Activated CD8-positive, alpha-beta memory T cell treated with anti-CD3 and anti-CD28 coated beads for 48 hours (primary cell): Measurements from ENCODE around the gene SPOCD1.

Experiments used
- DNase-seq, 3 experiments: peaks; one replicate each; pipeline ENCODE4 v3.0.0-alpha.2; 2020; ENCODE audit warnings: low read depth in 2 of 3, low spot score in 2 of 3

SPOCD1 gene

DNA sequence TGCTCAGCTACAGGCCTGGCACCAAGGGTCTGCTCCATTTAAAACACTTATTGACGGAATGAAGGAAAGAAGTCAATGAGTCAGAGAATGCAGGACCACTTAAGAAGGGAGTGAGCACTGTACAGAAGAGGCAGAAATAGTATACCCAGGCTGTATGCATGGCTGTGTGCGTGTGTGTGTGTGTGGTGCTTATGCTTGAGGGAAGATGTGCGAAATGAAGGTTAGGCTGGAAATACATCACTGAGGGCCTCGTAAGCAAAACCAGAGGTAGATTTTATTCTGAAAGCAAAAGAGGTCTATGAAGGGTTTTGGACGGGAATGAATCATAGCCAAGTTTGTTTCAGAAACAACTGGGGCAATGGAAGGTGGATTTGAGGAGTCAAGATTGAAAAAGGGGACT is 42.0 kb downstream of the SPOCD1 start:
- DNase-seq = no peak

DNA sequence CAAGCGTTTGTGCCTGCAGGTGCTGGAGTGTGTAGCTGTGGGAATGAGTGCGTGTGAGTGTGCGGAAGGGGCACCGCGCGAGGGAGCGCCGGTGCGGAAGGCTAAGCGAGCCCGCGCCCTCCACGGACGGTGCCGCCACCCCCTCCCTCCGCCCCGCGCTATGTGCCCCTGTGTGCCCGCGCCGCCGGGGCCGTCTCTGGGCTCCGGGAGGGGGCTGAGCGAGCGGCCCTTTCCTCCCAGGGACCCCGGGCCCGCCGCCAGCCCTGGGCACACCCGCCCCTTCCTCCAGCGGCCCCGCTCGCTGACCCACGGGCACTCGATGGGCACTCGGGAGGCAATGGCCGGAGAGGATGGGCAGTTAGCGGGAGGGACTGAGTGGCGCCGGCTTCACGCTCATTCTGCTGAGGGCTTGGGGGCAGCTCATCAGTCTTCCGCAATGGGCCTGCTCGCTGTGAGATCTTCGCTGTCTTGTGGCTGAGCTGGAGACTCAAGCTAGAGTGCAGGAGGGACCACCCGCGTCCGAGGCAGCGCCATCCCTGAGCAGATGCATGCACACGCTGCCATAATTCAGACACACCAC is 43.1 kb downstream of the SPOCD1 start:
- DNase-seq = no peak

DNA sequence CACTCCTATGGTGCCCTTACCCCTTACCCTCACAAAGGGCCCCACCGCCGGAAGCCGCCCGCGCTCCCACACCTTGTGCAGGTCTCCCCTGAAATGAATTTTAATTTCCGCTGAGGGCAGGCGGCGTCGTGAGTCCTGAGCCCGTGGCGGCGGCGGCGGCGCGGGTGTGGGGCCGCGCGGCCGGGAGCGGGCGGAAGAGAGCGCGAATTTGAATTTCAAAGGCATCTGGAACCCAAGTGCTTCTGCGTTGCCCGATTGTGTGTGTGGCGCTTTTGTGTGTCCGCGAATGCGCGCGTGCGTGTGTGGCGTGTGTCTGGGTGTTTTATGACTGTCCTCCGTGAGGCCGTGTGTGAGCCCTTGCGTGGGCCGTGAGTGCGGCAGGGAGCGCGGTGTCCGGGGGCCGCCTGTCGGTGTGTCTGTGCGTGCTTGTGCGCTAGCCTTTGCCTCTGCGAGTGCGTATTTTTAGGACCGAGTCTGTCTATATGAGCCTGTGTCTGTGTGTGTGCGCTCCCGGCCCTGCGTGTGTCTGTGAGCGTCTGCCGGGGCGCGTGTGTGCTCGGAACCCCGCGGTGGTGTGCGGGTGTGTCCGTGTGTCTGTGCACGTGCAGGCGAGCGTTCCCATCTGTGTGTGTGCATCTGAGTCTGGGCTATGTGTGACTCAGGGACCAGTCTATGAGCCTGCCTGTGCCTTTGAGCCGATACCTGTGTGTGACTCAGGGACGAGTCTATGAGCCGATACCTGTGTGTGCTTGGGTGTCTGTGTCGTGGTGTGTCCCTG is 43.7 kb downstream of the SPOCD1 start:
- no peak for DNase-seq

DNA sequence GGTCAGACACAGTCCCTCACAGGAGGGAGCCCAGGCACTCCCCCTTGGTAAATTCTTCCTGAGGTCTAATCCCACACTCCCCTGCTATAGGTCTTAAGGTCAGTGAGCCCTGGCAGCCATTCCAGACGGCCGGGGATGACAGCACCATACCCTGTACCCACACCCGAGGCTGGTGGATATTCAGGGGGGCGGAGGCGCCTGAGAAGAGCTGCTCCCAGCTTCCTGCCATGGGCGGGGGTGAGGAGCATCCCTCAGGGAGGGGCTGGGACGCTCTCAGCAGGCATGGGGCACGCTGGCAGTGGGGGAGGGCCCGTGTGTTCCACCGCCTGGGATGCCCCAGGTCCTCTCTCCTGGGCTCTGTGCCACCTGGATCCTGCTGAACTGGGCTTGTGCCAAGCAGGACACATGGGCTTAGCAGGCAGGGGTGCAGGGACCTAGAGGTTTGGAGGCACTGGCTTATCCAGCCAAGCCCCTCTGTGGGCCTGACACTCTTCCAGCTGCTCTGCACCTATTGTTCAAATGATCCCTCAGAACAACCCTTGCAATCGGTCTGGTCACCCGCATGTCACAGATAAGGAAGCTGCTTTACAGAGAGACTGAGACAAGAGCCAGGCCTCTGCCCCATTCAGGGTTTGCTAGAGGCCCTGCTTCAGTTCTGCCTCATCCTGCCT is 46.0 kb downstream of the SPOCD1 start:
- no peak for DNase-seq

DNA sequence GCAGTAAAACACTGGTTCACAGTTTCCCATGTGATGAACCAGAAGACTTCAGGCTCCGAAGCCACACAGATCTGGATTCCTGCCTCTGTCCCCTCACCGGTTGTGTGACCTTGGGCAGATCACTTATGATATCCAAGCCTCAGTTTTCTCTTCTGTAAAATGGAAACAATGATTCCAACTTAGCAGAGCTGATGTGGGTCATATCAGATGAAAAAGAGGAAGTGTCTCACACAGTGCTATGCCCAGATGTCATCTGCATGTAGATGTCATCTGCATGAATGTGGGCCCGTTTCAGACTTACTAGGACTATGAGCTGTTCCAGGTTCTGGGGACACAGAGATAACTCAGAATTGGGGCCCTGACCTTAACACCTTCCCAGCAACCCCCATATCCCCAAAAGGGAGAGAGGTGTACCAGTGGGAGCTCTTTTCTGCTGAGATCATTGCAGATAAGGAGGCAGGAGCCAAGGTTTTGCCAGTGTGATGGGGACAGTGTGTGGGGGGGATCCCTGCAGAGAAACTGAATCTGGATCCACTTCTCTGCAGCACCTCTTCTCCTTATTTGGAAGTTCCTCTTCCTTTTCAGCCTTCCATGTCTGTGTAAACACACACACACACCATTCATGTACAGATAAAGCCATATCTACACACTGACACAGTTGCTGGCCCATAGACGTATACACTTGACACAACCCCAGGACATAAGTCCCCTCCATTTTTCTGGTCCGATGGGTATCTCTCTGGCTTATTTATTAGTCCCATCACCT is 46.7 kb downstream of the SPOCD1 start:
- DNase-seq = no peak

DNA sequence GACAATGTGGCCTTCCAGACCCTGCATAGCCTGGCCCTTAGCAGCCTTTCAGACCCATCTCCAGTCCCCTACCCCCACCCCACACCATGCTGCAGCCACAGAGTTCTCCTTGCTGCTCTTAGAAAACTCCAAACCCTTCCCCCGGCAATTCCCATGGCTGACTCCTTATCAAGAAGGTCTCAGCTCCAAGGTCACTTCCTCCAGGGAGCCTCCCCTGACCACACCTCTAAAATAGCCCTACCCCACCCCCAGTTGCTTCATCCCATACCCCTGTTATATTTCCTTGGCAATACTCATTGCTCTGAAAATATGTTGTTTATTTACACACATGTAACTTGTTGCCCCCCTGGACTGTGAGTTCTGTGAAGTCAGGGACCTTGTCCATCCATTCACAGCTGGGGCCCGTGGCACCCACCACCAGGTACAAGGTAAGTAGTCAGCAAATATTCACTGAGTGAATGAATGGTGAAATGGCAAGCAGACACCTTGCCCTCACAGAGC is 47.4 kb downstream of the SPOCD1 start:
- DNase-seq = no peak

DNA sequence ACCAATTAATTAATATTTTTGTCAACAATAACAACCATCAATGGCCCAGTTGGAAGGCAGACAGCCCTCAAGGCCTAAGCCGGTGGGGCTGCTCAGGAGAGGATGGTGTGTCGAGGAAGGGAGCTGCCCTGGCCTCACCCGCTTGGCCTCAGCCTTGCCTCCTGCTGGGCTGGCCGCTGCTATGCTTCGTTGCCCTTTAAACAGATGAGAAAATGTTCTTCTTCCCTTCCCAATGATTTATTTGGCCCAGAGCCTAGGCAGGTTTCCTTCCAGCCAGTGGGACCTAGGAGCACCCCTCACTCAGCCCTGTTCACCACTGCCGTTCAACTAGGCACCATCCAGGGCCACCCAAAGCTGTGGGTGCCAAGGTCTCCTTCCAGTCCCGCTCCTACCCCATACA is 48.6 kb downstream of the SPOCD1 start:
- no peak for DNase-seq

DNA sequence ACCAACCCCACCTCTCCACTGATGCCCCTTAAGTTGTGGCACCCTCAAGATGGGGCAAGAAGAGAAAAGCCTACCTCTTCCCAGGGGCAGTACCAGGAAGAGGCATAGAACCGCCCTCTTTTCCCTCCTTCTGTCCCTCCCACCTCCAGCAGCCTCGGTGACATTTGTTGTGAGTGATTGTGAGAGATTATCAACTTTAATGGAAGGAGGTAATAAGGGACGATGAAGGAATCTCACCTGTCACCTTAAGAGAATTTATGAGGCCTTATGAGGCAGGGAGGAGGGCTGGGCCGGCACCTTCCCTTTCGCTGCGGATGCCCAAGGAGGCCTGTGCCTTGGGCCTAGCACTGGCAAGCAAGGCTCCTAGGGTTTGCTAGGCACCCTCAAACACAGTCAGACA is 50.3 kb downstream of the SPOCD1 start:
- no peak for DNase-seq

DNA sequence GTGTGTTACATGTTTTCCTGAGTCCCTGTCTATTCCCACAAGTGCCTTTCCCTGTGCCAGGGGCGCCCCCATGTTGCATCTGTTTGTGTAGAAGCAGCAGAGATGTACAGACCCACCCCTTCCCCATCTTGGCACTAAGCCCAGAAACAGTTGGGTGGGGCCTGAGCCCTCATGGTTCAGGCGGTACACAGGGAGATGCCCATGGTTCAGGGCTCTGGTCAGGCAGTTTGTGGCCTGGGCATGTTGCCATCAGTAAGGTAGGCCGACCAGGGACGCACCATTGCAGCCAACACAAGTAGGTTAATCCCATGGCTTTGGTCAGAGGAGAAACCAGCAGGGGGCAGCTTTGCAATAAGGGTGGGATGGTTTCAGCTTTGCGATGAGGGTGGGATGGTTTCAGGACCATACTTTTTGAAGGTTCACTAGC is 50.8 kb downstream of the SPOCD1 start:
- no peak for DNase-seq

DNA sequence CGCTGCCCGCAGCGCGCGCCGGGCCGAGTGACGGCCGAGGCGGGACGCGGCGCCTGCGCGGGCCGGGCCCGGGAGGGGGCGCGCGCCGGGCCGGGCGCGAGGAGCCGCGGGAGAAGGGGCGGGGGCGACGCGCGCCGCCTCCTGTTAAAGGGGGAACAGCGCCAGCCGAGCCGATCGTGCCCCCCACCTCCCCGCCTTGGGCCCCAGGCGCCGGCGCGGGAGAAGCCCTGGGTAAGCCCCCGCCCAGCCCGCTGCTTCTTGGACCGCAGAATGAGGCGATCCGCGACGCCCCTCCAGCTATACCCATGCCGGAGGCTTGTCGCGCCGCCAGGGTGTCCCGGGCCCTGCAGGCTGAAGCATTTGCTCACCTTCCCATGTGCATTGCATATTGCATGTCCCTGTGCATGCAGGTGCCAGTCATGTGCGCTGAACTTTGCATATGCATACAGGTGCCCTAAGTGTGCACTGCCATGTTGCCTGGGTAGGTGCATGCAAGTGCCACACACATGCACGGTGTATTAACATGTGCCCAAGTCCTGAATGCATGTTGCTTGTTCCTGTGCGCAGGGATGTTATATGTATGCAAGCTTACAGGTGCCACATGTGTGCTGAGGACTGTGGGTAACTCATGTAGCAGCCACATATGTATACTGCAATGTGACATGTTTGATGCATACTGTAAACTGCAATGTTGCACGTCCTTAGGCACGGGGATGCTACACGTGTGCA is 51.3 kb downstream of the SPOCD1 start, which contains the start of gene ADGRB2:
Gene ADGRB2 (minus strand): TSS at position 29 of the 729 bp plus-strand sequence. CDS start 7,119 bp downstream, outside the sequence.
- no peak for DNase-seq

DNA sequence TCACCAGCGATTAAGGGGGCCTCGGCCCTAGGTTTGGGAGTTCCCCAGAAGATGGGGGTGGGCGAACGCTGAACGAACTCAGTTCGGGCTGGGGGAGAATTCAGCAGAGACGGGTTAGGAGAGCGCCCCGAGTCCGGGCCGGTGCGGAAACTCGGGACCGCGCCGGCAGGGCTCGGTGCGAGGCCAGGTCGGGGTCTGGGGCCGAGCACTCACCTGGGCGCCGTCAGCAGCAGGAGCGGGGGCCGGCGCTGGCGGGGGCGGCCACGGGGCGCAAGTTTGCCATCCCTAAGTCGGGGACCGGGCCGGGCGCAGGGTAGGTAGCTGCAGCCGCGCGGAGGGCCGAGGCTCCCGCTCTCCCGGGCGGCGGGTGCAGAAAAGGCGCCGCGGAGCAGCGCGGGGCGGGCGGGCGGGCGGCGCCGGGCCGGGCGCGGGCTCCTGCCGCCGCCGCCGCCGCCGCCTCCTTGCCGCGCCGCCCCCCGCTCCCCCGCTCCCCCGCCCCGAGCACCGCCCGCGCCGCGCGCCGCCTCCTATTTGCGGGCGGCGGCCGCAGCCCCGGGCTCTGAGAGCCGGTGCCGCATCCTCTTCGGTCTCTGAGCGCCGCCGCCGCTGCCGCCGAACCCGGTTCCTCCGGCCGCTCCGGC is 52.0 kb downstream of the SPOCD1 start:
- no peak for DNase-seq

DNA sequence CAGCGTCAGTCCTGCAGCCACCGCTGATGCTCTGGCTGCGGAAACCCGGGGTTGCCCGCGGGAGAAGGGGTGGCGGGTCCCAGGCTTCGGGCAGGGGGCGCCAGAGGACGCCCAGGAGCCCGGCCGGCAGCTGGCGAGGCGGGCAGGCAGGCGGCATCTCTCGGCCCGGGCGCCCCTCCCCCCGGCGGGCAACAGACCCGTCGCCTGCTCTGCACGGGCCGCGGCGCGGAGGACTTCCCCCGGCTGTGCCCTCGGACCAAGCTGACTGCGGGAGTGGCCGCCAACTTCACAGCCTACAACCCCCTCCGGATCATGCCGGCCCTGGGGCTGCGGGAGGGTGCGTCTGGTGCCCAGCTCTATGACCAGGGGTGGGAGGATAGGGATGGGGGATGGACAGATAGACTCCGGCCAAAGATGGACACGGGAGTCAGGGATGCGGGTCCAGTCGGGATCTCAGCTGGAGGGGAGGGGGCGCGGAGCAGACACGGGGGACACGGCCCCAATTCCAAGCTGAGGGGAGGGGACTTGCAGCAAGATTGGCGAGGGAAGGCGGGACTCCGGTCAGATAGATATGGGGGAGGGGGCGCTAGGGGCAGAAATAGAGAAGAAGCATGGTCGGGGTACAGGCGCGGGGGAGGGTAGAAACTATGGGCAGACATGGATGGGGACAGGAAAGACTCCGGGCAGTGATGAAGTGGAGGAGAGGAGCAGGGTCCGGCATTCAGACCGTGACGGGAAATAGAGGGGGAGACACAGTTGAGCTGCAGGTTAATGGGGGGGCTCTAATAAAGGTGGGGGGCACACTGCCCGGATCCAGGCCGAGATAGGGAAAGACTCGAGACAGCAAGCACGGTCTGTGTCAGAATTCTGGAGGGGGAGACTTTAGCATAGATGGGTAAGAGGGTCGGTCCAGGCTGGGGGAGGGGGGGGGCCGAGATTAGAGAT is 52.8 kb downstream of the SPOCD1 start:
- peak in 1 of 3 experiments; percentile 39 for DNase-seq

DNA sequence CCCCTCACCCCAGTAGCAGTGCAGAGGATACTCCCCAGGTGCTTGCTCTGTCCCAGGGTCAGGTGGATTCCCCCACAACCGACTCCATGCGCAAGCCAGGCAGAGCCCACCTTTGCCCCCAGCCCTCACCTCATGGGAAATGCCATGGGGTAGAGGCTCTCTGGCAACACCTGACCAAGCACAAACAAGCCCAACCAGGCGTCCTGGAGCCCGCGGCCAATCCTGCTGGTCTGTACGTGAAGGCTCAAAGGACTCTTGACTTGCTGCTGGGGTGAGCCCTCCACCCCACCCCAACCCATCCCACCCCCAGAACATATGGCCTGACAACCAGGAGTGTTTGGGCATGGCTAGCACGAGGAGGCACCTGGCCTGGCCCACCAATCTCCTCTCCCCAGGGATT is 53.5 kb downstream of the SPOCD1 start:
- no peak for DNase-seq

DNA sequence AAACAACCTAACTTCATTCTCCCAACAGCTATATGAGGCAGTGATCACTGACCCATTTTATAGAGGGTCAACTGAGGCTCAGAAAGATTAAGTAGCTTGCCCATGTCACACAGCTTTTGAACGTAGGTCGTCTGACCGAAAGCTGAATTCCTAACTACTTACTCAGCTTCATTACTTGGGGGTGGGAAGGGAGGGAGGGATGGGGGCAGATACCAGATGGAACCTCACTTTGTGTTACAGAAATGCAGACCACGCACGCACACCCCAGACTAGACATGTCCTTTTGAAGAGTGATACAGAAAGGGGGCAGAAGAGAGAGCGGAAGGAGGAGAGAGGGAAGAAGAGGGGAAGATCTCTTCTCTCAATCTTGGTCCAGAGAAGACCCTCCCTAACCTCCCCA is 53.9 kb downstream of the SPOCD1 start:
- DNase-seq = no peak

DNA sequence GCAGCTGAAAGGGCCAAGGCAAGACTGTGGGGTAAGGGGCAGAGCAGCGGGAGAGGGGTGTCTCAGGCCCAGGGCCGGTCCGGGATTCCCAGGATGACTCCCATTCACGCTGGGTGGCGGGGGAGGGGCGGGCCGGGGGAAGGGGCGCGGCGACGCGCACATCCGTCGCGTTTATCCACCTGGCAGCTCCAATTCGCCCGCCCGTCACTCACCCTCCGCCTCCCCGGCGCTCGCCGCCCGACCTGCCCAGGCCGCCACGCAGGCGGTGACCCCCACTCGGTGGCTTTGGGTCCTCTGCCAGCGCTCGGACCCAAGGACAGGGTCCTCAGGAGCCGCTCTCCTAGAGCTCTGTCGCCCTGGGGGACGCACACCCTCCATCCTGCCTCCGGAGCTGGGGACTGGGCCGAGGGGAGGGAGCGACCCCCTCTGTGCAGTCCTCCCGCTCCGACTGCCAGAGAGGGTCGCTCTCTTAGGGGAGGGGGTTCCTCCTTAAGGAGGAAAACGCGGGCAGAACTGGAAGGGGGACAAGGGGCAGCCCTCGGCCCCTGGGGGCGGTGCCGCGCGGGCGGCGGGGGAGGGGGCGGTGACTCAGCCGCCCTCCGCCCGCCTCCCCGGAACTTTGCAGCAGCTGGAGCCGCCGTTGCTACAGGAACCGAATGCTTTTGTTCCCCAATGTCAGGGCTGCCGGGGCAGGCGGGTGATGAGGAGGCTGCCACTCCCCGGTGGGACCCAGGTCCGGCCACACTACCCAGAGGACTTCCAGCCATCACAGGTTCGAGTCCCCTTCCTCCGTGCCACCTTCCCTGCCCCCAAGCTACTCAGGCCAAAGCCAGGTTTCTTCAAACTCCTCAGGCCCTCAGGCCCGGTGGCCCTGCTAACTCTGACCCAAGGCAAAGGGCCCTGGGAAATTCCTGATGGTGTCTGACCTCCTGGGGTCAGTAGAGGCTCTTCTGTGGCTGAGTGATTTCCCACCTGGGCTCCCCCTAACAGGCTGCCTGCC is 55.1 kb downstream of the SPOCD1 start:
- no peak for DNase-seq

DNA sequence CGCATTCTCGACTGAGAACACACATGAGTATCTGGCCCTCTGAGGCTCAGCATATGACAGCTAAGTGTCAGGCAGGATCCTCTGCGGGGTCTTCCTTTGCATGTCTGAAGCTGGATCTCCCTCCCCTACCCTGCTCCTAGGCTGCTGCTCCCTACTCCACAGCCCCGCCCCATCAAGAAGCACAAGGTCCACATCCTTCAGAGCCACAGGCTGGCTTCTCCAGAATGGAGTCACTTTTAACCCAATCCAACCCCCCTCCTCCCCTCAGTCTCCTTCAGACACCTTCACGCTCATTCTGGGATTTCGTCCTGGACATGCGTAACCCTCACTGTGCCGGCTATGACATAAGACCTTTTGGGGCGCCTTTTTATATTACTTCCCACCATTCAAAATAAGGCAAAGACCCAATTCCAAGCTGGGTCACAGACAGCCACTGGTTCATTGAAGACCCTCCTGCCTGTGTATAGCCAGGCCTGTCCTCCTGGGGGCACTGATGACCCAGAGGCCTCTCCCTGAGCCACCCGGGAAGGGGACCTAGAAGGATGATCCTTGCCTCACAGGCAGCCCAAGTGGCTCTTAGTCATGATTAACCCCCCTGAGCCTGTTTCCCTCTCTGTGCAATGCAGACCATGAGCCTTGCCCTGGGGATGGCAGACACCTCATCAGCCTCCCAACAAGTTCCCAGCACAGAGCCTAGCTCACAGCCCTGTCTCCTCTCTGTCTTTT is 56.4 kb downstream of the SPOCD1 start:
- no peak for DNase-seq

DNA sequence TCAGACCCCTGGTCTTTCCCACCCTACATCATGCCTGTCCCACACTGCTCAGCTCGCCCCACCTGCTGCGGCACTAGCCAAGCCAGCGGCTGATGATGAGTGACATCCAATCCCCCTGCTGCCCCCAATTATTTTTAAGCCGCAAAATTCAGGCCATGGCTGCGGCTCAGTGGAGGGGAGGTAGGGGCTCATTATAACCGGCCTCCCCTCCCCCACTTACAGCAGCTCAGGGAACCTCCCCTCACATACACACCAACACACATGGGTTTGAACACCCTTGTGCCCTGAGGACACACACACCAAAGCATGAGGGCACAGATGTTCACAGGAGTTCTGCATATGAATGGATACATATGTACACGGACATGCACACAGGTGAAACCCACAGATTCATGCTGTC is 57.0 kb downstream of the SPOCD1 start:
- no peak for DNase-seq
